IgD-negative memory B cell (primary cell): Measurements from ENCODE around the gene ADM5. TPM values are rescaled to one million over a fixed set of nuclear protein-coding genes. Genes with fewer than 3 reads are reported as not detected.
A peak's percentile ranks its signal among the peaks of the same experiment; 100 is the strongest.

Experiments used
- H3K27ac Mint-ChIP-seq, 3 donors: one replicate each; pipeline ENCODE4 v1.8.0; 2020 to 2022; ENCODE audit warnings: mild to moderate bottlenecking in 3 of 3, mixed read lengths in 3 of 3, moderate library complexity in 1 of 3
- H3K27me3 Mint-ChIP-seq: one replicate; pipeline ENCODE4 v1.8.0; 2021; ENCODE audit warnings: mixed read lengths
- H3K36me3 Mint-ChIP-seq: one replicate; pipeline ENCODE4 v1.8.0; 2020; ENCODE audit warnings: mild to moderate bottlenecking, mixed read lengths
- H3K4me1 Mint-ChIP-seq, 3 donors: one replicate each; pipeline ENCODE4 v1.8.0; 2020 to 2022; ENCODE audit warnings: mixed read lengths in 3 of 3, mild to moderate bottlenecking in 1 of 3
- H3K4me3 Mint-ChIP-seq, 4 donors: one replicate each; pipeline ENCODE4 v1.8.0; 2020 to 2022; ENCODE audit warnings: mild to moderate bottlenecking in 4 of 4, mixed read lengths in 4 of 4, moderate library complexity in 3 of 4
- H3K9me3 Mint-ChIP-seq, 3 donors: one replicate each; pipeline ENCODE4 v1.8.0; 2020 to 2021; ENCODE audit warnings: mixed read lengths in 3 of 3, mild to moderate bottlenecking in 1 of 3
- polyA plus RNA-seq: library from polyadenylated mRNA; unstranded; fragments of 300-500 nt; fragmentation: Illumina TruSeq; gene quantifications from one replicate; pipeline ENCODE4 v1.2.3, GENCODE V29; 2021

Gene ADM5
- polyA plus RNA-seq, 1 donor from 2014 or later = 0.65 TPM

- H3K27me3 Mint-ChIP-seq = no peaks in the 10 kb centered on the region
- H3K4me1 Mint-ChIP-seq = no peaks in the 10 kb centered on the region
- H3K27ac Mint-ChIP-seq = peak overlapping the region in 1 of 3 donors; percentile 12
- no peaks in the 10 kb centered on the region for H3K36me3 Mint-ChIP-seq
- H3K9me3 Mint-ChIP-seq = no peaks in the 10 kb centered on the region
- H3K4me3 Mint-ChIP-seq = peak overlapping the region in 1 of 4 donors; percentile 55
These were observed 34.8 kb upstream of the ADM5 start for GRCh38 chr19:49654581-49654980.

GRCh38 chr19:49655570-49656455 lies 33.6 kb upstream of the ADM5 start:
- Mint-ChIP-seq H3K36me3 (no peaks in the 10 kb centered on the region), H3K4me3 (peak overlapping the region in 1 of 4 donors; percentile 55), H3K9me3 (no peaks in the 10 kb centered on the region), H3K27me3 (no peaks in the 10 kb centered on the region), H3K4me1 (peaks cover 0 to 2% (median 0%) of the 10 kb centered on the region in 3 donors), H3K27ac (peak overlapping the region in 2 of 3 donors; percentile 12 to 23)

- Mint-ChIP-seq H3K4me1 (peaks cover 0 to 2% (median 0%) of the 10 kb centered on the region in 3 donors), H3K27ac (peak overlapping the region in 2 of 3 donors; percentile 23 to 43), H3K4me3 (peak overlapping the region in 1 of 4 donors; percentile 38), H3K36me3 (no peaks in the 10 kb centered on the region), H3K27me3 (no peaks in the 10 kb centered on the region), H3K9me3 (no peaks in the 10 kb centered on the region)
These were observed 32.8 kb upstream of the ADM5 start for GRCh38 chr19:49656456-49657109.

- Mint-ChIP-seq H3K27ac (no peak overlapping the region), H3K27me3 (no peaks in the 10 kb centered on the region), H3K4me1 (peaks cover 0 to 2% (median 0%) of the 10 kb centered on the region in 3 donors), H3K4me3 (peak overlapping the region in 2 of 4 donors; percentile 30 to 52), H3K36me3 (no peaks in the 10 kb centered on the region), H3K9me3 (no peaks in the 10 kb centered on the region)
These were observed 31.8 kb upstream of the ADM5 start for GRCh38 chr19:49657493-49658138.

- H3K36me3 Mint-ChIP-seq = no peaks in the 10 kb centered on the region
- no peak overlapping the region for H3K27ac Mint-ChIP-seq
- no peak overlapping the region for H3K4me3 Mint-ChIP-seq
- H3K27me3 Mint-ChIP-seq = no peaks in the 10 kb centered on the region
- H3K9me3 Mint-ChIP-seq = no peaks in the 10 kb centered on the region
- peaks cover 0 to 5% (median 2%) of the 10 kb centered on the region in 3 donors for H3K4me1 Mint-ChIP-seq
These were observed 31.3 kb upstream of the ADM5 start for GRCh38 chr19:49658139-49658517.

- no peaks in the 10 kb centered on the region for H3K27me3 Mint-ChIP-seq
- H3K36me3 Mint-ChIP-seq = no peaks in the 10 kb centered on the region
- no peaks in the 10 kb centered on the region for H3K9me3 Mint-ChIP-seq
- H3K27ac Mint-ChIP-seq = peak overlapping the region in 1 of 3 donors; percentile 67
- peaks cover under 1 to 5% (median 2%) of the 10 kb centered on the region in 3 donors for H3K4me1 Mint-ChIP-seq
- H3K4me3 Mint-ChIP-seq = no peak overlapping the region
These were observed 30.6 kb upstream of the ADM5 start for GRCh38 chr19:49658566-49659442.

- Mint-ChIP-seq H3K36me3 (peaks cover 2% of the 10 kb centered on the region), H3K4me3 (peak overlapping the region in 1 of 4 donors; percentile 53), H3K9me3 (no peaks in the 10 kb centered on the region), H3K27me3 (no peaks in the 10 kb centered on the region), H3K4me1 (peaks cover 5 to 10% (median 8%) of the 10 kb centered on the region in 3 donors), H3K27ac (peak overlapping the region in 1 of 3 donors; percentile 42)
These were observed 28.9 kb upstream of the ADM5 start for GRCh38 chr19:49660338-49660961.

GRCh38 chr19:49662011-49662410 lies 27.4 kb upstream of the ADM5 start:
- Mint-ChIP-seq H3K4me3 (peak overlapping the region in 2 of 4 donors; percentile 8 to 55), H3K9me3 (no peaks in the 10 kb centered on the region), H3K27ac (peak overlapping the region in 1 of 3 donors; percentile 63), H3K36me3 (peaks cover 2% of the 10 kb centered on the region), H3K27me3 (peaks cover 2% of the 10 kb centered on the region), H3K4me1 (peaks cover 14 to 18% (median 15%) of the 10 kb centered on the region in 3 donors)

GRCh38 chr19:49663224-49663623 lies 26.2 kb upstream of the ADM5 start:
- Mint-ChIP-seq H3K36me3 (peaks cover 2% of the 10 kb centered on the region), H3K27ac (peak overlapping the region in 2 of 3 donors; percentile 98 to 99), H3K4me1 (peaks cover 17 to 21% (median 18%) of the 10 kb centered on the region in 3 donors), H3K4me3 (peak overlapping the region in 2 of 4 donors; percentile 80 to 96), H3K9me3 (no peaks in the 10 kb centered on the region), H3K27me3 (peaks cover 2% of the 10 kb centered on the region)

GRCh38 chr19:49664171-49665035 lies 25.0 kb upstream of the ADM5 start:
- Mint-ChIP-seq H3K4me1 (peaks cover 17 to 21% (median 18%) of the 10 kb centered on the region in 3 donors), H3K27me3 (peaks cover 2% of the 10 kb centered on the region), H3K27ac (peak overlapping the region; percentile 91 to 99 (median 98)), H3K4me3 (peak overlapping the region; percentile 96 to 100 (median 98)), H3K36me3 (peaks cover 4% of the 10 kb centered on the region), H3K9me3 (no peaks in the 10 kb centered on the region)

GRCh38 chr19:49665036-49665350 lies 24.4 kb upstream of the ADM5 start:
- H3K27me3 Mint-ChIP-seq = peaks cover 2% of the 10 kb centered on the region
- peaks cover 4% of the 10 kb centered on the region for H3K36me3 Mint-ChIP-seq
- peak overlapping the region; percentile 96 to 100 (median 98) for H3K4me3 Mint-ChIP-seq
- peaks cover 17 to 21% (median 18%) of the 10 kb centered on the region in 3 donors for H3K4me1 Mint-ChIP-seq
- peak overlapping the region; percentile 91 to 99 (median 98) for H3K27ac Mint-ChIP-seq
- H3K9me3 Mint-ChIP-seq = no peaks in the 10 kb centered on the region

GRCh38 chr19:49665351-49666119 lies 23.9 kb upstream of the ADM5 start, which contains the start of the genes BCL2L12 and IRF3:
BCL2L12 (plus strand) TSS chr19:49665933; CDS start chr19:49666693, 760 bp downstream.
IRF3 (minus strand) TSS chr19:49665857; CDS start chr19:49664838, 1,019 bp downstream.
- H3K4me1 Mint-ChIP-seq = peaks cover 17 to 19% (median 18%) of the 10 kb centered on the region in 3 donors
- H3K27ac Mint-ChIP-seq = peak within 1 kb of the TSS; percentile 91 to 99 (median 98)
- H3K27me3 Mint-ChIP-seq = peaks cover 2% of the 10 kb centered on the region
- H3K4me3 Mint-ChIP-seq = peak within 1 kb of the TSS; percentile 96 to 100 (median 98)
- H3K36me3 Mint-ChIP-seq = peaks cover 4% of the 10 kb centered on the region
- no peaks in the 10 kb centered on the region for H3K9me3 Mint-ChIP-seq
